AG09319 (cell line): Measurements from ENCODE around the gene B3GALNT2.
A peak's percentile ranks its signal among the peaks of the same experiment; 100 is the strongest.

Experiments used
- DNase-seq: peaks from one replicate; pipeline ENCODE4 v3.0.0-alpha.2; 2010; ENCODE audit warnings: low read depth; ENCODE audit errors: extremely low read depth
- TF ChIP-seq, protein P1 (sequence below): IDR thresholded peaks from 2 replicates; pipeline ENCODE4 v1.5.1; 2011; ENCODE audit warnings: low read depth, mild to moderate bottlenecking, inconsistent platforms, low read length, moderate library complexity

B3GALNT2 gene

DNA sequence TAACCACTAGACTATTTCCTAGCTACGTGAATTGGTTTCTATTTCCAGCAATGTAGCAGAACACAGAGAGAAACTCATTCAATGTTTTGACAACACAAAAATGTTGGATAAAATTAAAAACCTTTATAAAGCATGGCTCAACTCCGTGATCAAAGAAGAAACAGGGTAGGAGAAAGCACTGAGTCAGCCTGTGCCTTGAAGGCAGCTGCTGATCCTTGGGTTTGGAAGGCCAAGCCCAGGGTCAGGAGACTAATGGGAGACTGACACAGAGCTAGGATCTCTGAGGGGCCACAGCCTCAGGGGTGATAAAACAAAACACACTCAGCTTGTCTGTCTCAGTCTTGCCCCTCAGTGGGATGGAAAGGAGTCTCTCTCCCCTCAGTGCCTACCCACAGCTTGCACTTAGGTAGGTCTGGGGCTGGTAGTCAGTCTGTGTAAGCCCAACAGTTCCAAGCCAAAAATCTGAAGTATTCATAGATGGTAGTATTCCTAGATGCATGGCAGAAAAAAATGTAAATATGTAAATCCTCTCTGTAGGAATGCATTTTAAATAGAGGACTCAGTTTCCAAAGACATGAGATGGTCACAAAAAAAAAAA, 53.3 kb downstream of the B3GALNT2 start:
- TF ChIP-seq, protein P1, sequence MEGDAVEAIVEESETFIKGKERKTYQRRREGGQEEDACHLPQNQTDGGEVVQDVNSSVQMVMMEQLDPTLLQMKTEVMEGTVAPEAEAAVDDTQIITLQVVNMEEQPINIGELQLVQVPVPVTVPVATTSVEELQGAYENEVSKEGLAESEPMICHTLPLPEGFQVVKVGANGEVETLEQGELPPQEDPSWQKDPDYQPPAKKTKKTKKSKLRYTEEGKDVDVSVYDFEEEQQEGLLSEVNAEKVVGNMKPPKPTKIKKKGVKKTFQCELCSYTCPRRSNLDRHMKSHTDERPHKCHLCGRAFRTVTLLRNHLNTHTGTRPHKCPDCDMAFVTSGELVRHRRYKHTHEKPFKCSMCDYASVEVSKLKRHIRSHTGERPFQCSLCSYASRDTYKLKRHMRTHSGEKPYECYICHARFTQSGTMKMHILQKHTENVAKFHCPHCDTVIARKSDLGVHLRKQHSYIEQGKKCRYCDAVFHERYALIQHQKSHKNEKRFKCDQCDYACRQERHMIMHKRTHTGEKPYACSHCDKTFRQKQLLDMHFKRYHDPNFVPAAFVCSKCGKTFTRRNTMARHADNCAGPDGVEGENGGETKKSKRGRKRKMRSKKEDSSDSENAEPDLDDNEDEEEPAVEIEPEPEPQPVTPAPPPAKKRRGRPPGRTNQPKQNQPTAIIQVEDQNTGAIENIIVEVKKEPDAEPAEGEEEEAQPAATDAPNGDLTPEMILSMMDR, result no peak
- no peak for DNase-seq

- no peak for DNase-seq
- TF ChIP-seq, protein P1, result no peak
Measured at GRCh38 chr1:235450433-235450832, 53.8 kb downstream of the B3GALNT2 start.

DNA sequence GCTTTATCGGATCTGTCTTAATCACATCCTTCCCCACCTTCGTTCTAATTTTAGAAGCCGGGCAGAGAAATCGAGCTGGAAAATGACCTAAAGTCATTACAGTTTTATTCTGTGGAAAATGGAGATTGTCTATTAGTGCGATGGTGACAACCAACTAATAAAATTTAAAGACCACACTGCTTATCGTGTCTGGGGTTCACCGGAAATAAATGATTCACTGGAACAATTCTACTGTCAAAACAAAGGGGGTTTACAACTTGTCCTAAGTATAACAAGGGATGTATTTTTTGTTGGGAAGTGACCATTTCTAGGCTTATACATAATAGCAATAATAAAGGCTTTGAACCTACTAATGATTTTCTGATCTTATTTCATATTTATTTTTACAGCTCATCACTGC, 55.6 kb downstream of the B3GALNT2 start:
- DNase-seq, result no peak
- TF ChIP-seq, protein P1, result no peak

DNA sequence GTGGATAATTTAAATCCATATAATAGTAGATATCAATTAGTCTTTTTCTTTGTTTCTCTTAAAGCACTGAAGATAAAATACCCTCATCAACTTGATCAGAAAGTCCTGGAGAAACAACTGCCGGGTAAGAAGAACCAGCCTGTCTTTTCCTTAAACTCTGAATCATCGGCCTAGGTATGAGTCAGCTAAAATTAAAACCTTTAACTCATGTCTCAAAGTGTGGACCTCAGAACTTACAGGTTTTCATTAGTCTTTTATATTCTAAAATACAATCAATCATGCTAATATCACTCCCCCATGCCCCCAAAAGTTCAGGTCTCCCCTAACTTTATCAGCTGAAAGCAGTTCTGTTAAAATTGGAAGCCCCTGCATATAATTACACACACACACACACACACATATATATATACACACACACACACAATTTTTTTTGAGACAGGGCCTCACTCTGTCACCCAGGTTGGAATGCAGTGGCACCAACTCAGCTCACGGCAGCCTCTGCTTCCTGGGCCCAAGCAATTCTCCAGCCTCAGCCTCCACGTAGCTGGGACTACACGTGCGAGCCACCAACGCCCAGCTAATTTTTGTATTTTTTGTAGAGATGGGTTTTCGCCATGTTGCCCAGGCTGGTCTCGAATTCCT, 61.3 kb downstream of the B3GALNT2 start:
- DNase-seq, result peak; percentile 38
- TF ChIP-seq, protein P1, result no peak

- TF ChIP-seq, protein P1, result no peak
- no peak for DNase-seq
Measured at GRCh38 chr1:235441159-235441685, 63.0 kb downstream of the B3GALNT2 start.

DNA sequence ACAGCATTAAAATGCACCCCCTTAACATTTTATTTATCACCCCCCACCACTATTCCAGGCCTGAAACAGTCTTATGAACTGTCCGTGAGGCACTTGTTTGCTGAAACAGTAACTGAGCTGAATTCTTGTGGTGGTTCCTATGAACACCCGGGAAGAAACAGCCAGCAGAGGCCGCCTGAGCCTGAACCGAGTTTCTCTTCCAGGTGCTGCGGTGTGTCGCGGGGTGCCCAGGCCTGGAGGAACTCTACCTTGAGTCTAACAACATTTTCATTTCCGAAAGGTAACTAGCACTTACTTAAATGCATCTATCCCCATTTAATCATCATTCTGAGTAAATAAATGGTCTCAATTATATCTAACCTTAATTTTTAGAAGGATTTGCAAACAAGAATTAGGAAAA, 70.3 kb downstream of the B3GALNT2 start:
- TF ChIP-seq, protein P1, result no peak
- DNase-seq, result no peak

- no peak for DNase-seq
- TF ChIP-seq, protein P1, result no peak
Measured at GRCh38 chr1:235430991-235431390, 73.3 kb downstream of the B3GALNT2 start.
